Neural progenitor cell (in vitro differentiated cells): ENCODE results near the gene GBF1. TPM values are rescaled to one million over a fixed set of nuclear protein-coding genes. Genes with fewer than 3 reads are reported as not detected.

Source experiments
- DNase-seq: peaks from one replicate; pipeline ENCODE4 v3.0.0-alpha.2; 2016; ENCODE audit warnings: low spot score
- H2AFZ ChIP-seq: fragments of 200-600 bp; sonication (generic); replicated peaks from 2 replicates; pipeline ENCODE4 v1.6.1; 2016; ENCODE audit warnings: antibody characterized with exemption
- H3F3A ChIP-seq: fragments of 200-600 bp; sonication (generic); 2 replicates; pipeline ENCODE4 v1.6.1; 2016; ENCODE audit warnings: antibody characterized with exemption, low read depth
- H3K27ac ChIP-seq: fragments of 200-600 bp; sonication (generic); 2 replicates; pipeline ENCODE4 v1.5.1; 2016; ENCODE audit warnings: mild to moderate bottlenecking
- H3K27me3 ChIP-seq: fragments of 200-600 bp; sonication (generic); 2 replicates; pipeline ENCODE4 v1.6.1; 2016; ENCODE audit warnings: mild to moderate bottlenecking, moderate library complexity
- H3K36me3 ChIP-seq: fragments of 200-600 bp; sonication (generic); 2 replicates; pipeline ENCODE4 v1.5.1; 2016
- H3K4me1 ChIP-seq: fragments of 200-600 bp; sonication (generic); 2 replicates; pipeline ENCODE4 v1.6.1; 2016; ENCODE audit warnings: mixed run types
- H3K4me2 ChIP-seq: fragments of 200-600 bp; sonication (generic); 2 replicates; pipeline ENCODE4 v1.6.1; 2016
- H3K4me3 ChIP-seq: fragments of 200-600 bp; sonication (generic); 2 replicates; pipeline ENCODE4 v1.5.1; 2016
- H3K79me2 ChIP-seq: fragments of 200-600 bp; sonication (generic); 2 replicates; pipeline ENCODE4 v1.6.1; 2016; ENCODE audit warnings: low read depth
- H3K9ac ChIP-seq: fragments of 200-600 bp; sonication (generic); 2 replicates; pipeline ENCODE4 v1.6.1; 2016
- H3K9me3 ChIP-seq: fragments of 200-600 bp; sonication (generic); 2 replicates; pipeline ENCODE4 v1.5.1; 2016; ENCODE audit warnings: low read depth
- H4K20me1 ChIP-seq: fragments of 200-600 bp; sonication (generic); 2 replicates; pipeline ENCODE4 v1.6.1; 2016; ENCODE audit warnings: low read depth
- H3K27ac Mint-ChIP-seq: 3 replicates; pipeline ENCODE4 v1.8.0; 2021; ENCODE audit warnings: mixed read lengths
- H3K27me3 Mint-ChIP-seq: 2 replicates; pipeline ENCODE4 v1.8.0; 2022; ENCODE audit warnings: low read depth, mild to moderate bottlenecking, inconsistent platforms, moderate library complexity, mixed read lengths; ENCODE audit not compliant: insufficient read depth
- H3K36me3 Mint-ChIP-seq: 3 replicates; pipeline ENCODE4 v1.8.0; 2021; ENCODE audit warnings: mixed read lengths
- H3K4me1 Mint-ChIP-seq: 3 replicates; pipeline ENCODE4 v1.8.0; 2021; ENCODE audit warnings: mixed read lengths
- H3K4me3 Mint-ChIP-seq: 3 replicates; pipeline ENCODE4 v1.8.0; 2021; ENCODE audit warnings: mild to moderate bottlenecking, moderate library complexity, mixed read lengths
- H3K9me3 Mint-ChIP-seq: 3 replicates; pipeline ENCODE4 v1.8.0; 2020; ENCODE audit warnings: mixed read lengths
- EZH2 ChIP-seq: fragments of 200-600 bp; sonication (generic); IDR thresholded peaks from 2 replicates; pipeline ENCODE4 v1.6.1; 2017; ENCODE audit warnings: antibody characterized with exemption, mild to moderate bottlenecking, moderate library complexity
- EZH2phosphoT487 ChIP-seq: fragments of 200-600 bp; sonication (generic); IDR thresholded peaks from 2 replicates; pipeline ENCODE4 v1.6.1; 2017; ENCODE audit warnings: antibody characterized with exemption
- total RNA-seq: library from RNA; depleted of rRNA; stranded (reverse); fragments of >200 nt; gene quantifications from 2 replicates; pipeline ENCODE4 v1.2.3, GENCODE V29; 2015; ENCODE audit warnings: low replicate concordance
- TF ChIP-seq, protein P1 (sequence below): fragments of 200-600 bp; sonication (generic); IDR thresholded peaks from 2 replicates; pipeline ENCODE4 v1.5.1; 2017; ENCODE audit warnings: antibody characterized with exemption, mild to moderate bottlenecking

GBF1 gene
- total RNA-seq, 1 donor from 2014 or later, result 23.5 TPM

DNA sequence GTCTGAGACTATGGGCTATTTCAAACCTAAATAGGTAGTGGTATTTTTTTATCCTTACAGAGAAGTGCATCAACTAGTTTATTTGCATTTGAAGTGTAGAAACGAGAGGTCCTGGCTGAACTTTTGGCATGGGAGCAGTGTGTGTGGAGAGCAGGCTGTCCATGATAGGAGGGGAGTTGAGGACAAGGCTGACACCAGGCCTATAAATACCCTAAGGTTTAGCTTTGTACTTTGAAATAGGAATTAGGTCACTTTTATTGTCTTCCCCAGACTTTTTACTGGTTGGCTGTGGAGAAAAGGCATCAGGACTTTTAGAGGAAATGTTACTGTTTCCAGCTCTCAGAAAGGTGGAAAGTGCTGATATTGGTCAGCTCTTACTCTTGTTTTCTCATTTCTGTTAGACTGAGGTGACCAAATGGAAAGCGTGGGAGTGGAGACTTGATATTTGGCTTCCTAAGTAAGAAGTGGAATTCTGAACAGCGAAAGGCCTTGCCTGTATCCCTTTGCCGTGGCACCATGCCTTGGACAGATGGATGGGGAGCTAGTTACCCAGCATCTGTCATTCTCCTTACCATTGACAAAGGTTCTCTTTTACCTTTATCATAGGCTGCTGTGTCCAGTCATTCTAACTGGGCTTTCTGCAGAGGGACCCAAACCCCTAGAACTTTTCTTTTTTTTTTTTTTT is 46.0 kb downstream of the GBF1 start:
- no peak for DNase-seq
- peaks cover 10% of the 10 kb centered on the region for H4K20me1 ChIP-seq
- Mint-ChIP-seq H3K36me3 (peaks cover 4% of the 10 kb centered on the region), H3K9me3 (no peaks in the 10 kb centered on the region), H3K4me3 (no peak overlapping the region), H3K4me1 (peaks cover 3% of the 10 kb centered on the region), H3K27ac (no peak overlapping the region), H3K27me3 (peaks cover 2% of the 10 kb centered on the region)
- H3K4me1 ChIP-seq, result no peaks in the 10 kb centered on the region
- no peaks in the 10 kb centered on the region for H3F3A ChIP-seq
- H3K9ac ChIP-seq, result no peak overlapping the region
- no peaks in the 10 kb centered on the region for H3K27me3 ChIP-seq
- H3K9me3 ChIP-seq, result no peaks in the 10 kb centered on the region
- no peak overlapping the region for H2AFZ ChIP-seq
- H3K4me2 ChIP-seq, result no peak overlapping the region
- peaks cover 4% of the 10 kb centered on the region for H3K79me2 ChIP-seq
- no peak overlapping the region for H3K4me3 ChIP-seq
- TF ChIP-seq EZH2 (no peak), EZH2phosphoT487 (no peak)
- TF ChIP-seq, protein P1, sequence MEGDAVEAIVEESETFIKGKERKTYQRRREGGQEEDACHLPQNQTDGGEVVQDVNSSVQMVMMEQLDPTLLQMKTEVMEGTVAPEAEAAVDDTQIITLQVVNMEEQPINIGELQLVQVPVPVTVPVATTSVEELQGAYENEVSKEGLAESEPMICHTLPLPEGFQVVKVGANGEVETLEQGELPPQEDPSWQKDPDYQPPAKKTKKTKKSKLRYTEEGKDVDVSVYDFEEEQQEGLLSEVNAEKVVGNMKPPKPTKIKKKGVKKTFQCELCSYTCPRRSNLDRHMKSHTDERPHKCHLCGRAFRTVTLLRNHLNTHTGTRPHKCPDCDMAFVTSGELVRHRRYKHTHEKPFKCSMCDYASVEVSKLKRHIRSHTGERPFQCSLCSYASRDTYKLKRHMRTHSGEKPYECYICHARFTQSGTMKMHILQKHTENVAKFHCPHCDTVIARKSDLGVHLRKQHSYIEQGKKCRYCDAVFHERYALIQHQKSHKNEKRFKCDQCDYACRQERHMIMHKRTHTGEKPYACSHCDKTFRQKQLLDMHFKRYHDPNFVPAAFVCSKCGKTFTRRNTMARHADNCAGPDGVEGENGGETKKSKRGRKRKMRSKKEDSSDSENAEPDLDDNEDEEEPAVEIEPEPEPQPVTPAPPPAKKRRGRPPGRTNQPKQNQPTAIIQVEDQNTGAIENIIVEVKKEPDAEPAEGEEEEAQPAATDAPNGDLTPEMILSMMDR, result no peak
- no peaks in the 10 kb centered on the region for H3K36me3 ChIP-seq
- no peak overlapping the region for H3K27ac ChIP-seq

DNA sequence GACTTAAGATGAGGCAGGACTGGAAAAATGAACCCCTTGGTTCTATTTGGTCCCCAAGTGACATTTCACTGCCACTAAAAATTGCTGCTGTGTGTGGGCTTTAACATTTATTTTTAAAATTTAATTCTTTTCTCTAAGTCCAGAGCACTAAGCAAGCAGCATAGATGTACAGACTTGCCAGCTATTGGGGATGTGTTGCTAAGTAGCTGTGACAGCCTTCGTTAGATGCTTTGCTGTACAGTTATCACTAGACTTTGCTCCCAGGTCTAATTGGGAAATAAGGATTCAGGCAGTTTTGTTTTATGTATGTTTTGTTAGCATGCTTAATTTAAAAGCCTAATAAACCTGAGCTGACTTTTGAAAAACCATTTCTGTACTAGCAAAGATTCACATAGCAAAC is 51.8 kb downstream of the GBF1 start:
- Histone ChIP-seq H3F3A (no peaks in the 10 kb centered on the region), H3K36me3 (no peaks in the 10 kb centered on the region), H4K20me1 (no peaks in the 10 kb centered on the region), H3K4me2 (no peak overlapping the region), H3K27ac (no peak overlapping the region), H3K27me3 (no peaks in the 10 kb centered on the region), H3K9ac (no peak overlapping the region), H3K79me2 (peaks cover 4% of the 10 kb centered on the region), H2AFZ (no peak overlapping the region), H3K4me3 (no peak overlapping the region), H3K4me1 (no peaks in the 10 kb centered on the region), H3K9me3 (no peaks in the 10 kb centered on the region)
- Mint-ChIP-seq H3K27ac (no peak overlapping the region), H3K36me3 (peaks cover 4% of the 10 kb centered on the region), H3K9me3 (peaks cover 3% of the 10 kb centered on the region), H3K4me3 (no peak overlapping the region), H3K4me1 (peaks cover 6% of the 10 kb centered on the region), H3K27me3 (no peaks in the 10 kb centered on the region)
- no peak for DNase-seq
- TF ChIP-seq EZH2, result no peak
- TF ChIP-seq, protein P1, result no peak
- no peak for TF ChIP-seq EZH2phosphoT487

DNA sequence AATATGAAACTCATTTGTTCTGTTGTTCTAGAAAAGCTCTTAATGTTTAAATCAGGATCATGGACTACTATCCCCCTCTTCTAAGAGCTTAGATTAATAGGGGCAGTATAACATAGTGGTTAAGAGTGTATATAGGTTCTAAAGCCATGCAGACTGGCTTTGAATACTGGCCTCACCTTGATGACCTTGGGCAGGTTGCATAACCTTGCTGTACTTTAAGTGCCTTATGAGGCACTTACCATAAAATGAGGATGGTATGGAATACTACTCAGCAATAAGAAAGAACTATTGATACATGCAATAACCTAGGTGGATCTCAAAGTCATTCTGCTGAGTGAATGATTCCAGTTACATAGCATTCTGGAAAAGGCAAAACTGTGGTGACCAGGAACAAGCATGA is 53.6 kb downstream of the GBF1 start:
- Mint-ChIP-seq H3K27ac (no peak overlapping the region), H3K9me3 (peaks cover 3% of the 10 kb centered on the region), H3K27me3 (no peaks in the 10 kb centered on the region), H3K4me3 (no peak overlapping the region), H3K36me3 (peaks cover 8% of the 10 kb centered on the region), H3K4me1 (peaks cover 6% of the 10 kb centered on the region)
- no peaks in the 10 kb centered on the region for H3K36me3 ChIP-seq
- peaks cover 4% of the 10 kb centered on the region for H3K79me2 ChIP-seq
- no peak overlapping the region for H2AFZ ChIP-seq
- H3K27ac ChIP-seq, result no peak overlapping the region
- H3K4me1 ChIP-seq, result no peaks in the 10 kb centered on the region
- H3K9ac ChIP-seq, result no peak overlapping the region
- no peaks in the 10 kb centered on the region for H3F3A ChIP-seq
- H3K4me3 ChIP-seq, result no peak overlapping the region
- H3K4me2 ChIP-seq, result no peak overlapping the region
- H3K9me3 ChIP-seq, result no peaks in the 10 kb centered on the region
- TF ChIP-seq EZH2phosphoT487 (no peak), EZH2 (no peak)
- TF ChIP-seq, protein P1, result no peak
- H3K27me3 ChIP-seq, result no peaks in the 10 kb centered on the region
- no peak for DNase-seq
- no peaks in the 10 kb centered on the region for H4K20me1 ChIP-seq
